Tibial artery (tissue), 4 donors: ENCODE data around the gene DGKE.
A peak's percentile ranks its signal among the peaks of the same experiment; 100 is the strongest.

ENCODE experiments used
- DNase-seq, 2 donors: peaks; one replicate each; pipeline ENCODE4 v3.0.0-alpha.2; 2019
- H3K27ac ChIP-seq, 2 donors: fragments of 200-600 bp; sonication (generic) in 1 of 2; 1 replicate in 1 of 2; 2 replicates in 1 of 2; pipeline ENCODE4 v1.5.1; 2018 to 2019; ENCODE audit warnings: mild to moderate bottlenecking in 1 of 2
- H3K27me3 ChIP-seq, 2 donors: fragments of 200-600 bp; sonication (generic) in 1 of 2; one replicate each; pipeline versions ENCODE4 v1.5.1 to v1.6.0; 2016 to 2019
- H3K36me3 ChIP-seq, 3 donors: fragments of 200-600 bp; sonication (generic) in 2 of 3; one replicate each; pipeline ENCODE4 v1.5.1; 2016 to 2019; ENCODE audit warnings: mild to moderate bottlenecking in 2 of 3
- H3K4me1 ChIP-seq, 4 donors: fragments of 200-600 bp; sonication (generic) in 2 of 4; 1 replicate in 3 of 4; 2 replicates in 1 of 4; pipeline ENCODE4 v1.5.1; 2016 to 2019
- H3K4me3 ChIP-seq, 2 donors: fragments of 200-600 bp; sonication (generic) in 1 of 2; 1 replicate in 1 of 2; 2 replicates in 1 of 2; pipeline ENCODE4 v1.5.1; 2018 to 2019; ENCODE audit warnings: mild to moderate bottlenecking in 2 of 2
- H3K9me3 ChIP-seq, 3 donors: fragments of 200-600 bp; sonication (generic) in 1 of 3; one replicate each; pipeline ENCODE4 v1.5.1; 2016 to 2019
- CTCF ChIP-seq, 2 experiments: fragments of 200-600 bp in 1 of 2; fragments of 450-650 bp in 1 of 2; IDR thresholded peaks; one replicate each; pipeline ENCODE4 v1.5.1; 2017 to 2019; ENCODE audit warnings: antibody characterized with exemption in 2 of 2, mild to moderate bottlenecking in 1 of 2, moderate library complexity in 1 of 2
- intact Hi-C: fragments of 100-400 bp; cut with DNase I; formaldehyde crosslinking; loops from one replicate; pipeline ENCODE4 v1.15.0; 2023; ENCODE audit warnings: low total_unique reads

DGKE gene

GRCh38 chr17:56894859-56895455, 61.0 kb downstream of the DGKE start:
- Histone ChIP-seq H3K27ac (no peak overlapping the region), H3K36me3 (peaks cover 37 to 100% (median 74%) of the 10 kb centered on the region in 3 donors), H3K4me1 (no peaks in the 10 kb centered on the region), H3K9me3 (no peaks in the 10 kb centered on the region), H3K27me3 (no peaks in the 10 kb centered on the region), H3K4me3 (no peak overlapping the region)
- no peak for TF ChIP-seq CTCF (IDR thresholded peaks at IDR 0.05)
- intact Hi-C loops: loop anchor here (5.0 kb wide), 1 partner anchor 47 kb away; no protein-coding TSS in a partner anchor
- DNase-seq: no peak

- intact Hi-C loops: no loop called here
- H3K27ac ChIP-seq: no peak overlapping the region
Observed at GRCh38 chr17:56896217-56896967, 62.4 kb downstream of the DGKE start.

GRCh38 chr17:56896968-56897359, 63.0 kb downstream of the DGKE start:
- peak in 1 of 2 donors; percentile 11 for DNase-seq
- Histone ChIP-seq H3K9me3 (no peaks in the 10 kb centered on the region), H3K4me1 (no peaks in the 10 kb centered on the region), H3K4me3 (no peak overlapping the region), H3K27ac (no peak overlapping the region), H3K27me3 (no peaks in the 10 kb centered on the region), H3K36me3 (peaks cover 43 to 100% (median 70%) of the 10 kb centered on the region in 3 donors)
- intact Hi-C loops: no loop called here
- no peak for TF ChIP-seq CTCF (IDR thresholded peaks at IDR 0.05)

More at GRCh38 chr17:56896217-56896967, 62.4 kb downstream of the DGKE start:
- Histone ChIP-seq H3K36me3 (peaks cover 43 to 100% (median 71%) of the 10 kb centered on the region in 3 donors), H3K9me3 (no peaks in the 10 kb centered on the region), H3K4me1 (no peaks in the 10 kb centered on the region), H3K4me3 (no peak overlapping the region), H3K27me3 (no peaks in the 10 kb centered on the region)
- no peak for TF ChIP-seq CTCF (IDR thresholded peaks at IDR 0.05)
- no peak for DNase-seq

GRCh38 chr17:56897646-56898424, 63.9 kb downstream of the DGKE start:
- Histone ChIP-seq H3K4me3 (no peak overlapping the region), H3K9me3 (no peaks in the 10 kb centered on the region), H3K27ac (no peak overlapping the region), H3K36me3 (peaks cover 46 to 100% (median 72%) of the 10 kb centered on the region in 3 donors), H3K27me3 (no peaks in the 10 kb centered on the region), H3K4me1 (no peaks in the 10 kb centered on the region)
- no peak for TF ChIP-seq CTCF (IDR thresholded peaks at IDR 0.05)
- peak in 1 of 2 donors; percentile 10 for DNase-seq
- intact Hi-C loops: no loop called here

GRCh38 chr17:56898874-56899273, 64.9 kb downstream of the DGKE start:
- Histone ChIP-seq H3K36me3 (peaks cover 44 to 100% (median 74%) of the 10 kb centered on the region in 3 donors), H3K9me3 (no peaks in the 10 kb centered on the region), H3K4me1 (no peaks in the 10 kb centered on the region), H3K27ac (no peak overlapping the region), H3K27me3 (no peaks in the 10 kb centered on the region), H3K4me3 (no peak overlapping the region)
- TF ChIP-seq CTCF (IDR thresholded peaks at IDR 0.05): no peak
- DNase-seq: peak in 1 of 2 donors; percentile 45
- intact Hi-C loops: no loop called here
